ENCODE measurements around the gene MYBBP1A. TPM values are rescaled to one million over a fixed set of nuclear protein-coding genes. Genes with fewer than 3 reads are reported as not detected.

Gene MYBBP1A
- total and polyA plus RNA-seq, 3 experiments from 2014 or later = 34.1 to 157 (median 148) TPM

DNA sequence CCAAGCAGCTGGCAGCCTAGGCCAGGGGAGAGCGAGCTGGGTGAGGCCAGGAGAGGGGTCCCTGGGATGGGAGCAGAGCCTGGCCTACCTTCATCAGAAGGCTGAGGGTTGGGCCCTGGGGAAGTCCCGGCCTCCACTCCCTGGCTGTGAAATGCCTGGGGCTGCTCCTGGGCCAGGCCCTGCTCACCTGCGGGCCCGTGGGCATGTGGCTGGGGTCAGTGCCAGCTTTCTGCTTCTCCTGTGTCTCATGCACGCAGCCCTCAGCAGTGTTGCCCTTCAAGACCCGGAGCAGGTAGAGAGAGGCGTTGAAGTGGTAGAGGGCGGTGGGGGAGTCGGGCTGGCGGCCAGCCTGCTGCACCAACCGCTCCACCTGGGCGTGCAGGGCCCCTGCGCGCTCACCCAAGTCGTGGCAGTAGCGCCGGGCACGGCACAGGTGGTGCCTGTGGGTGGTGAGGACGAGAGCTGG is 12.4 kb downstream of the MYBBP1A start:
- H3K9me3 Mint-ChIP-seq = no peaks in the 10 kb centered on the region
- H3K36me3 Mint-ChIP-seq = peaks cover 0 to 82% (median 0%) of the 10 kb centered on the region in 3 donors
- Histone ChIP-seq H3K9me3 (ENCODE audit: low read length) (no peaks in the 10 kb centered on the region), H3K36me3 (ENCODE audit: insufficient read depth, low read length) (peaks cover 26% of the 10 kb centered on the region), H3K27me3 (ENCODE audit: insufficient read depth, low read length, poor library complexity, severe bottlenecking) (no peaks in the 10 kb centered on the region), H3K4me3 (ENCODE audit: low read length) (no peak overlapping the region), H3K4me1 (ENCODE audit: insufficient read depth, low read length) (no peaks in the 10 kb centered on the region), H3K27ac (ENCODE audit: low read depth, low read length) (no peak overlapping the region)
- no peak overlapping the region for H3K27ac Mint-ChIP-seq
- H3K4me1 Mint-ChIP-seq = peaks cover 0 to 2% (median 0%) of the 10 kb centered on the region in 3 donors
- ChIA-PET POLR2A (interaction anchor here (0.5 kb wide), 1 partner anchor 12 kb away, joined by 3 read pairs; no protein-coding TSS in a partner anchor), CTCF (interaction anchor here (0.9 kb wide), 1 partner anchor 22 kb away, joined by 3 read pairs; no protein-coding TSS in a partner anchor)
- DNase-seq = no peak
- no peaks in the 10 kb centered on the region for H3K27me3 Mint-ChIP-seq
- H3K4me3 Mint-ChIP-seq = no peak overlapping the region

DNA sequence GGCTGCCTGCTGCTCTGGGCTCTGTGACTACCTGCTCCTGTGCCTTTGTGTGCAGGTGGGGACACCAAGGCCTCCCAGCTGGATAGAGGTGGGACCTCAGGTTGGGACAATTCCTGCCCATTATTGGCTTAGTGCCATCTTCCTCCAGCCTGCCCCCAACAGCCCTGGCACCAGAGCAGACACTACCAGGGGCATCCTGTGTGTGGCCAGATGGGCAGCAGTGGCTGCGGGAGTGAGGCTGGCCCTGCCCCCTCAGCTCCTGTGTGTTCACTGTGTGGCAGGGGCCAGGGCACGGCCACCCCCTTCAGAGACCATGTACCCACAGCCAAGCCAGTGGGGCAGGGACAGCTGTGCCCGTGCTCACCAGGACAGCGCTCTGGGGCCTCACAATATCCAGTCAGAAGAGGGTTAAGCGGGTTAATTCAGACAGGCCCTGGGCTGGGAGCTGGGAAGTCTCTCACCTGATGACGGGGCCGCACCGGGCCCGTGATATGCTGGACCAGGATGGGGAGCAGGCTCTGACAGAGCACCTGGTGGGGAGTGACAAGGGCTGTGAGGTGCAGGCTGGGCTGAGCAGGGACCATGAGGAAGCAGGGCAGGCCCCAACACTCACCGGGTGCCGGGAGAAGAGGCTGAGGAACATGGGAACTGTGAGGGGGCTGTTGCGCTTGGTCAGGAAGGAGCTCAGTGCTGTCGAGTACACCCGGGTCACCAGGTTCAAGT is 13.0 kb downstream of the MYBBP1A start:
- peak overlapping the region in 1 of 8 donors; percentile 61 for H3K27ac Mint-ChIP-seq
- CTCF ChIA-PET = interaction anchor here (0.9 to 1.4 kb wide), 3 partner anchors 23 to 121 kb away, joined by 3 read pairs; no protein-coding TSS in a partner anchor
- peaks cover 0 to 81% (median 0%) of the 10 kb centered on the region in 3 donors for H3K36me3 Mint-ChIP-seq
- Histone ChIP-seq H3K9me3 (ENCODE audit: low read length) (no peaks in the 10 kb centered on the region), H3K36me3 (ENCODE audit: insufficient read depth, low read length) (peaks cover 22% of the 10 kb centered on the region), H3K4me1 (ENCODE audit: insufficient read depth, low read length) (no peaks in the 10 kb centered on the region), H3K4me3 (ENCODE audit: low read length) (no peak overlapping the region), H3K27ac (ENCODE audit: low read depth, low read length) (no peak overlapping the region), H3K27me3 (ENCODE audit: insufficient read depth, low read length, poor library complexity, severe bottlenecking) (no peaks in the 10 kb centered on the region)
- POLR2A ChIA-PET = interaction anchor here (0.5 kb wide), 1 partner anchor 12 kb away, joined by 3 read pairs; no protein-coding TSS in a partner anchor
- no peaks in the 10 kb centered on the region for H3K27me3 Mint-ChIP-seq
- DNase-seq = no peak
- no peak overlapping the region for H3K4me3 Mint-ChIP-seq
- peaks cover 0 to 2% (median 0%) of the 10 kb centered on the region in 3 donors for H3K4me1 Mint-ChIP-seq
- H3K9me3 Mint-ChIP-seq = no peaks in the 10 kb centered on the region

DNA sequence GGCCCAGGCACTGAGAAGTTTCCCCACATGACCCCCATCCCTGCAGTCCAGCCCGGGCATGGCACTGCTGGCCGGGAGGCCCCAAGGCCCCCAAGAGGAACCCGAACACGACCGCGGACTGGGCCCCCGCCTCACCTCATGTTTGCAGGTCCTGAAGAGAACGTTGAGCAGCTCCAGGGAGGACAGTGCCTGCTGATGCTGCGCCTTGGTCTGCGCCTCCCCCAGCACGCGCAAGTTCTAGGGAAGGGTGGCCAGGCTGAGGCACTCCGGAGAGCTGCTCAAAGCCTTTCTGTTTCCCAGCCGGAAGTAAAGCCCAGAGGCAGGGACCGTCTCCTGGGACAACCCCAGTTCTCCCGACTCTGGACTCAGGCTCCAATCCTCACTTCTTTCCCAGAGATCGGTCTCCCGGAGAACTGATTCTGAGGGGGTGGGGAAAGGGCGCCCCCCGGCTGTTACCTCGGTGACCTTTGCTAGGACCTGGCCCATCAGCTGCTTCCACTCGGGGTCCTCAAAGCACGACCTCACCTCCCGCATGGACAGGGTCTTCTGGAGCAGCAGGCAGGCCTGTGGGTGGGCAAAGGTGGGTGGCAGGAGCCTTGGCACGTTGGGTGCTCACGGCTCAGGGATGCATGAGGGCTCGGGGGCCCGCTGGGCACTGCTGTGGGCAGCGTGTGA is 13.7 kb downstream of the MYBBP1A start:
- no peak overlapping the region for H3K4me3 Mint-ChIP-seq
- no peak overlapping the region for H3K27ac ChIP-seq (ENCODE audit: low read depth, low read length)
- no peaks in the 10 kb centered on the region for H3K4me1 ChIP-seq (ENCODE audit: insufficient read depth, low read length)
- H3K27ac Mint-ChIP-seq = peak overlapping the region in 1 of 8 donors; percentile 43
- ChIA-PET CTCF (interaction anchor here (1.0 to 1.4 kb wide), 2 partner anchors 60 to 120 kb away, joined by 3 read pairs; no protein-coding TSS in a partner anchor), POLR2A (interaction anchor here (0.7 kb wide), 1 partner anchor 48 kb away, joined by 4 read pairs; no protein-coding TSS in a partner anchor)
- no peaks in the 10 kb centered on the region for H3K9me3 ChIP-seq (ENCODE audit: low read length)
- peaks cover 15% of the 10 kb centered on the region for H3K36me3 ChIP-seq (ENCODE audit: insufficient read depth, low read length)
- H3K9me3 Mint-ChIP-seq = no peaks in the 10 kb centered on the region
- peaks cover 0 to 2% (median 0%) of the 10 kb centered on the region in 3 donors for H3K4me1 Mint-ChIP-seq
- H3K27me3 Mint-ChIP-seq = no peaks in the 10 kb centered on the region
- H3K4me3 ChIP-seq (ENCODE audit: low read length) = no peak overlapping the region
- DNase-seq = no peak
- H3K27me3 ChIP-seq (ENCODE audit: insufficient read depth, low read length, poor library complexity, severe bottlenecking) = no peaks in the 10 kb centered on the region
- H3K36me3 Mint-ChIP-seq = peaks cover 0 to 75% (median 0%) of the 10 kb centered on the region in 3 donors

DNA sequence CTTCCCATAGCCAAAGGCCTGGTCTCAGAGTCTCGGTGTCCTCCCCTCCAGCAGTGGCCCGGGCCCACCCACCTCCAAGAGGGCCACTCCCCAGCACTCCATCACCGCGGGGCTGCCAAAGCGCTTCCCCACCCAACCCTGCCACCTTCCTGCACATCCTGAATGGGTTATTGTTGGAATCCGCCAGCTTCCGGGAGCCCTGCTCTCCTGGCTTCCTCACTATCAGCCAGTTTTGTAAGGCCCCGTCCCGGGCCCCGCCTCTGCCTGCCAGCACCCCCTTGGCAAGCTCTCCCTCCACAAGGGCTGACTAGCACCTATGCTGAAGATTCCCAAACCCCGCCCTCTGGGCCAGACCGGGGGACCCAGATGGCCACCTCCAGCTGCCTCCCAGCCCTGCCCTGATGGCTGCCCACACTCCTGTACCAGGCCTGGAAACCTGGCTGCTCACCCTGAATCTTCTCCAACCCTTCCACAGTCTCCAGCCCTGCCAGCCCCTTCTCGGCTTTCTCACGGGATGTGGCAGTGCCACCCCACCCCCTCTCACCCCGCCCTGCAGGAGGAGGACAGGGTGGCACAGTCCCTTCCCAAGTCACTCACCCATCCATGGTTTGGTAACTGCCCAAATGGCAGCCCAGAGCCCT is 14.4 kb downstream of the MYBBP1A start:
- Mint-ChIP-seq H3K4me1 (peaks cover 0 to 2% (median 0%) of the 10 kb centered on the region in 3 donors), H3K36me3 (peaks cover 0 to 68% (median 0%) of the 10 kb centered on the region in 3 donors), H3K9me3 (no peaks in the 10 kb centered on the region), H3K27me3 (no peaks in the 10 kb centered on the region), H3K4me3 (no peak overlapping the region), H3K27ac (peak overlapping the region in 1 of 8 donors; percentile 73)
- CTCF ChIA-PET = interaction anchor here (1.4 kb wide), 1 partner anchor 59 kb away, joined by 3 read pairs; no protein-coding TSS in a partner anchor
- Histone ChIP-seq H3K27ac (ENCODE audit: low read depth, low read length) (no peak overlapping the region), H3K4me3 (ENCODE audit: low read length) (no peak overlapping the region), H3K27me3 (ENCODE audit: insufficient read depth, low read length, poor library complexity, severe bottlenecking) (no peaks in the 10 kb centered on the region), H3K9me3 (ENCODE audit: low read length) (no peaks in the 10 kb centered on the region), H3K4me1 (ENCODE audit: insufficient read depth, low read length) (no peaks in the 10 kb centered on the region), H3K36me3 (ENCODE audit: insufficient read depth, low read length) (peaks cover 14% of the 10 kb centered on the region)
- no peak for DNase-seq
- POLR2A ChIA-PET = interaction anchor here (0.7 kb wide), 1 partner anchor 48 kb away, joined by 4 read pairs; no protein-coding TSS in a partner anchor

DNA sequence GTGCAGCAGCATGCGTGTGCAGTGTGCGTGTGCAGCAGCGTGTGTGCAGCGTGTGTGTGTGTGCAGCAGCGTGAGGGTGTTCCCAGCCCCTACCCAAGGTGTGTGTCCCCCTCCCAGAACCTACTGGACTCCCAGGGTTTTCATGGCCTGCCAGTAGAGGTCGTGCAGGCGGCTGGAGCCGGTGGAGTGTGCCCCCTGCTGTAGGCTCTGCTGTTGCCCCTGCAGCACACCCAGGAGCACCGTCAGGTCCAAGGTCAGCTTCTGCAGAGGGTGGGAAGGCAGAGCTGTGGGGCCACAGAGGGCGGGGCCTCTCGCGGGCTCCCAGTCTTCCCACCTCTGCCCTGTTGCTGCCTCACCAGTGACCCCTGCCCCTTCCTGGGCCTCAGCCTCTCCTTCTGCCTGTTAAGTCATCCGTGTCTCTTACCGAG is 14.9 kb downstream of the MYBBP1A start:
- ChIA-PET CTCF (no interaction called here), POLR2A (no interaction called here)
- Mint-ChIP-seq H3K4me3 (no peak overlapping the region), H3K27ac (peak overlapping the region in 1 of 8 donors; percentile 64), H3K4me1 (peaks cover 0 to 4% (median 0%) of the 10 kb centered on the region in 3 donors), H3K9me3 (no peaks in the 10 kb centered on the region), H3K27me3 (no peaks in the 10 kb centered on the region), H3K36me3 (peaks cover 0 to 67% (median 0%) of the 10 kb centered on the region in 3 donors)
- Histone ChIP-seq H3K9me3 (ENCODE audit: low read length) (no peaks in the 10 kb centered on the region), H3K36me3 (ENCODE audit: insufficient read depth, low read length) (peaks cover 14% of the 10 kb centered on the region), H3K4me3 (ENCODE audit: low read length) (no peak overlapping the region), H3K27ac (ENCODE audit: low read depth, low read length) (no peak overlapping the region), H3K4me1 (ENCODE audit: insufficient read depth, low read length) (no peaks in the 10 kb centered on the region), H3K27me3 (ENCODE audit: insufficient read depth, low read length, poor library complexity, severe bottlenecking) (no peaks in the 10 kb centered on the region)
- no peak for DNase-seq

DNA sequence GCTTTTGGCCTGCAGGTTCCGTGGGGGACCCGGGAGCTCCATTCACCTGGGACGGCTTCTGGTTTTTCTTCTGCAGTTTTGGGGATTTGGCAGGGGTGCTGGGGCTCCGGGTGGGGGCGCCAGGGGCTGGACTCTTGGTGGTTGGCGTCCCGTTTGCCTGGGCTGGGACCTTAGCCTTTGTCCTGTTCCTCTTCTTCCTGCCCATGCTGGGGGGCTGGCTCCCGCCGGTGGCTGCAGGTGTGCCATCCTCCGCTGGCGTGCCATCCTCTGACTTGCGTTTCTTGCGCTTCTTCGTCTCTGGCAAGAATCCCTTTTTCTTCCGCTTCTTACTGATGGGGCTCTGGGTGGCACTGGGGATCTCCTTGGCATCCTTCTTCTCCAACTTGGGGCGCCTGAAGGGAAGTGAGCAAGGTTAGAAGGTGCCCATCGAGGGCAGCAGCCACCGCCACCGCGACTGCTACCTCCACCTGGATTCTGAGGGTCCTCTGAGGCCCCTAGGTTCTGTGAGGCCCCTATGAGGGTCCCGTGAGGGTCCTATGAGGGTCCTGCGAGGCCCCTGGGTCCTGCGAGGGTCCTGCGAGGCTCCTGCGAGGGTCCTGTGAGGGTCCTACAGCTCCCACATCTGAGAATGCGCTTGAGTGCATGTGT is 15.5 kb downstream of the MYBBP1A start:
- POLR2A ChIA-PET = no interaction called here
- no peaks in the 10 kb centered on the region for H3K9me3 ChIP-seq (ENCODE audit: low read length)
- no peak overlapping the region for H3K4me3 ChIP-seq (ENCODE audit: low read length)
- Mint-ChIP-seq H3K4me1 (peaks cover 0 to 4% (median 0%) of the 10 kb centered on the region in 3 donors), H3K4me3 (no peak overlapping the region), H3K27me3 (no peaks in the 10 kb centered on the region), H3K9me3 (no peaks in the 10 kb centered on the region), H3K36me3 (peaks cover 0 to 63% (median 0%) of the 10 kb centered on the region in 3 donors), H3K27ac (no peak overlapping the region)
- H3K27ac ChIP-seq (ENCODE audit: low read depth, low read length) = no peak overlapping the region
- CTCF ChIA-PET = no interaction called here
- H3K27me3 ChIP-seq (ENCODE audit: insufficient read depth, low read length, poor library complexity, severe bottlenecking) = no peaks in the 10 kb centered on the region
- H3K36me3 ChIP-seq (ENCODE audit: insufficient read depth, low read length) = peaks cover 14% of the 10 kb centered on the region
- no peaks in the 10 kb centered on the region for H3K4me1 ChIP-seq (ENCODE audit: insufficient read depth, low read length)
- DNase-seq = no peak

DNA sequence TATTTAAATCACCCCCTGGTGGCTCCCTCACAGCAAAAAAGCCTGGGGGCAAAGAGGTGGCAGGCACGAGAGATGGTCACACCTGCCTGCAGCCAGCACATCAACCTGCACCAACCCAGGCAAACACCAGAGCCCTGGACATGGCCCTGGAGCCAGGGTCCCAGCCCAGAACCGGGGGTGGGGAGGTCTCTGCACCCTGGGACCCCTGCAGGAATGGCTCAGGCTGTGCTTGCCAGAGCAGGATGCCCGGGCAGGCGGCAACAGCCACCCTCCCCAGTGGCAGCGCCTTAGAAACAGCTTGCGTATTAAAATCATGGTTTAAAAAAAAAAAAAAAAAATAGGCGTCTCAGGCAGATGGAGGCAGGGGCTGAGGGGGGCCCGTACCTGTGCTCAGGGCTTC is 16.2 kb downstream of the MYBBP1A start:
- Histone ChIP-seq H3K9me3 (ENCODE audit: low read length) (no peaks in the 10 kb centered on the region), H3K4me3 (ENCODE audit: low read length) (no peak overlapping the region), H3K36me3 (ENCODE audit: insufficient read depth, low read length) (peaks cover 14% of the 10 kb centered on the region), H3K27ac (ENCODE audit: low read depth, low read length) (no peak overlapping the region), H3K27me3 (ENCODE audit: insufficient read depth, low read length, poor library complexity, severe bottlenecking) (no peaks in the 10 kb centered on the region), H3K4me1 (ENCODE audit: insufficient read depth, low read length) (no peaks in the 10 kb centered on the region)
- H3K9me3 Mint-ChIP-seq = no peaks in the 10 kb centered on the region
- no peak overlapping the region for H3K4me3 Mint-ChIP-seq
- ChIA-PET POLR2A (no interaction called here), CTCF (no interaction called here)
- no peak for DNase-seq
- peaks cover 0 to 59% (median 0%) of the 10 kb centered on the region in 3 donors for H3K36me3 Mint-ChIP-seq
- peaks cover 0 to 4% (median 2%) of the 10 kb centered on the region in 3 donors for H3K4me1 Mint-ChIP-seq
- H3K27ac Mint-ChIP-seq = no peak overlapping the region
- no peaks in the 10 kb centered on the region for H3K27me3 Mint-ChIP-seq

All from CD8-positive, alpha-beta memory T cell (primary cell).